Prostate gland (tissue), 2 donors: ENCODE measurements around the gene LGALS1.

Source experiments
- CTCF ChIP-seq, 4 experiments: fragments of 200-600 bp in 2 of 4; fragments of 450-650 bp in 2 of 4; sonication (generic) in 2 of 4; IDR thresholded peaks; 1 replicate in 3 of 4; 2 replicates in 1 of 4; pipeline ENCODE4 v1.5.1; 2016 to 2019; ENCODE audit warnings: antibody characterized with exemption in 4 of 4, mild to moderate bottlenecking in 2 of 4, moderate library complexity in 2 of 4
- POLR2A ChIP-seq: fragments of 450-650 bp; IDR thresholded peaks from one replicate; pipeline ENCODE4 v1.6.1; 2016; ENCODE audit warnings: antibody characterized with exemption, mild to moderate bottlenecking
- POLR2AphosphoS5 ChIP-seq: sonication (generic); formaldehyde crosslinking; IDR thresholded peaks from one replicate; pipeline ENCODE4 v1.6.1; 2017; ENCODE audit warnings: antibody characterized with exemption

GRCh38 chr22:37679670-37680069, 4.2 kb downstream of the LGALS1 start:
- TF ChIP-seq CTCF (IDR thresholded peaks at IDR 0.05) (no peak), POLR2A (no peak), POLR2AphosphoS5 (no peak)
